Activated CD8-positive, alpha-beta memory T cell treated with anti-CD3 and anti-CD28 coated beads, Interleukin-2, amount 50 U/mL, for 48 hours (primary cell): ENCODE results near the gene MYO5B.
A peak's percentile ranks its signal among the peaks of the same experiment; 100 is the strongest.

Source experiments
- DNase-seq: peaks from one replicate; pipeline ENCODE4 v3.0.0-alpha.2; 2020

MYO5B gene

GRCh38 chr18:49874238-49874637 lies 320.7 kb downstream of the MYO5B start:
- DNase-seq: no peak

- DNase-seq: no peak
Measured at GRCh38 chr18:49869354-49869753, 325.6 kb downstream of the MYO5B start.

GRCh38 chr18:49866680-49867079 lies 328.3 kb downstream of the MYO5B start:
- DNase-seq: no peak

DNA sequence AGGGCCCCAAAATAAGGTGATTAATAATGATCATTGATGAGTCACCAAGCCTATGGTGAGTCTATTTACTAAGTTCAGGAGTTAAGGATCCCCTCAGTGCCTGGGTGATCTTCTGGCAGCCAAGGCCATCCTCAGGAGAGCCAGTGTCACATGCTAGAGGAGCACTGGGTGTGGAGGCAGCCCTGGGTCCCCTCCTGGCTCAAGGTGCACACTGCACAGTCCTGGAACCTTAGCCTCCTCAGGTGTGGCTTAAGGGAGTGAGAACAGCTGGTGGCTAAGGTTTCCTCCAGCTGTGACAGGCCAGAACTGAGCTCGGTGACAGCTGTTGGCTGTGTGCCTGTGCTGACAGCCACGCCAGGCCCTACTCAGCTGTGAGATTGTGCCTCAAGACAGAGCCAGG lies 329.5 kb downstream of the MYO5B start:
- no peak for DNase-seq

DNA sequence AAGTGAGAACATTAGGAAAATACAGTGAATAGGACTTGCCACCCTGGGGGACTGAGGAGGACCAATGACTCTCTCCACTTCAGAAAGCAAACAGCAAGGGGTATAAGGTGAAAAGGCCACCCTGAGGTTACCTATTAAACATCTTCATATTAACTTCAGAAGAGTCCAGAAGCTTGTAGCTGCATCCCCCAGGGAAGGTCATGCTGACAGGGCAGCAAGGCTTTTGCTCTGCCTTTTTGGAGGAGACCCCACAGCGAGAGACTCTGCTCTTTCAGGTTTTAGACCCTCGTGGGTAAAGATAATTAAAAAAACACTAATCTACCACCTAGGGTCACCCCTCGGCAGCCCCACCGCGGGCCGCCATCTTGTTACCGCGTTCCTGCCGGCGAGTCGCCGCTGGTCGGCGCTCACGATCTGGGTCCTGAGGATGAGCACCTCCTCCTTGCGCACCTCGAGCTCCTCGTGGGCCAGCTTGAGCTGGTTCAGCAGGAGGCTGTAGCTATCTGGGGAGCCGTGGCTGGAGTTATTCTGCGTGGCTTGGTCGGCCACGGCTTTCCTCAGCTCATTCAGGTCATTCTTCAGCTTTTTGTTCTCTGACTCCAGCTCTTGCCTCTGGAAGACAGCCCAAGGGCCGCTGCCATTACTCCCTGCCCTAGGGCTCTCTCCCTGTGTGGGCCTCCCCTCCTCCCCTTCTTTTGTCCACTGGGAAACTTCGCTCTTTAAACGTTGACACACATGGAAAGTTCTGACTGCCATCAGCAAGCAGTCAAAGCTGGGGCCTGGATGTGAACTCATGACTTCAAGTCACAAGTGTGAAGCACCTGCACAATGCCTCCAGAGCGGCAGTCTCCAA lies 331.0 kb downstream of the MYO5B start:
- no peak for DNase-seq

- DNase-seq: no peak
Measured at GRCh38 chr18:49862656-49863385, 332.1 kb downstream of the MYO5B start.

- DNase-seq: no peak
Measured at GRCh38 chr18:49861659-49862058, 333.3 kb downstream of the MYO5B start.

DNA sequence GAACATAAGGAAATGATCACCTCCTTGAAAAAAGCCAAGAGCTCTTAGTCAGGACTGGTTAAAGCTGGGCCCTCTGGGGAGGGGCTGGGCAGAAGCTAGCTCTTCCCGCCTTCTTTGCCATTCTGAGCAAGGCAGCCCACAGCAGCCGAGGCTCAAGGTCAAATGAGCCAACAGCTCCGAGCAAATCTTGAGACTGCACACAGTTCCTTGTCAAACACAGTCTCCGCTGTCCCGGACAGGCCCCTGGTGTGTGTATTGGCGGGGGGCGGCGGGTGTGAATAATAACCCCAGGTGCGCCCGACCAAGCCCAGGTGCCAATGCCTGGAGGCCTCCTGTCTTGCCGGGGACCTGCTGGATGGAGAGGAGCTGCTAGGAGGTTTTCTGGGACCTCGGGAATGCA lies 335.2 kb downstream of the MYO5B start:
- no peak for DNase-seq

- no peak for DNase-seq
Measured at GRCh38 chr18:49859021-49859359, 336.0 kb downstream of the MYO5B start.

DNA sequence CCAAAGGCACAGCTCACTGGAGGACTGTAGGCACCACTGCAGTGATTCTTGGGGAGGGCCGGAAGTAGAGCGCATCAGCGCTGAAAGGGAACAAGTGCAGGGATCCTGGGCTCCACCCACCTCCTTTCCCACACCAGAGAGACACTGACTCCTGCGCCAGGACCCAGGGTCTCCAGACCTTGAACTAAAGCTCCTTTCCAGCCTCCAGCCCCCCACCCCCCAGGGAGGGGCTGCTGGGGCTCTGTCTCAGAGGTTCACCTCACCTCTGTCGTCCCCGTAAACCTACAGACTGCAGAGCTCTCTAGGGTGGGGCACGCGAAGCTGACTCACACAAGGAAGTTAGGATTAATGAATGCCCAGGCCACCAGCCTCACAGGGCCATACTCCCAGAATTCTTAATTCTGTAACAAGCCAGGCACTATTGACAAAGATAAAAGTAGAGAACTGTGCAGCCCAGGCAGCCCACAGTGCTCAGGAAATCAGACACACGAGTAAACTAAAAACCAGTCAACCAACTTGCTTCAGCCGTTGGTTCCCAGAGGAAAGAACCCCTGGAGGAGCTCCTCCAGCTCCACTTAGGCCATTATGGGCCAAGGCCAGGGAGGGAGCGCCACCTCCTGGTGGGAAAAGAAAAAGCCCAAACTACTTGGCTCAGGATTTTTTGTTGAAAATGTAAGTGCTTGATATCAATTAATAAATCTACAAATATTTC lies 336.5 kb downstream of the MYO5B start:
- DNase-seq: peak; percentile 85

DNA sequence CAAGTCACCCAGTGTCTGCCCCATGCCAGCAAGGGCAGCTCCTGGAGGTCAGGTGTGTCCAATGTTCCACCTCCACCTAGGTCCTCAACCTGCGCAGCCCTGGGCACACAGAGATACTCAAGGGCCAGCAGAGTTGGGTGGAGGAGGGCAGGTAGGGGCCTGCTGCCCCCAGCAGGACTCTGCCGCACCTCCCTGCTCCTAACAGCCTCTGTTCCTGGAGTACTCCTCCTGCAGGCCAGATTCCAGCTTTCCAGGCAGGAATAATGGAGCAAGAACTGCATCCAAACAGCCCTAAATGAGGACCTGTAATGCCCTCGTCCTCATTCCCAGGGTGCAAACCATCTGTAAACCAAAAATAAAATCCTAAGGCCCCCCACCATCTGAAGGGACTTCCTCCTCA lies 337.2 kb downstream of the MYO5B start:
- no peak for DNase-seq

- DNase-seq: no peak
Measured at GRCh38 chr18:49856496-49856895, 338.5 kb downstream of the MYO5B start.

GRCh38 chr18:49855711-49856415 lies 339.1 kb downstream of the MYO5B start:
- DNase-seq: peak; percentile 42

GRCh38 chr18:49854681-49855080 lies 340.3 kb downstream of the MYO5B start:
- no peak for DNase-seq

GRCh38 chr18:49853436-49853835 lies 341.5 kb downstream of the MYO5B start:
- no peak for DNase-seq

DNA sequence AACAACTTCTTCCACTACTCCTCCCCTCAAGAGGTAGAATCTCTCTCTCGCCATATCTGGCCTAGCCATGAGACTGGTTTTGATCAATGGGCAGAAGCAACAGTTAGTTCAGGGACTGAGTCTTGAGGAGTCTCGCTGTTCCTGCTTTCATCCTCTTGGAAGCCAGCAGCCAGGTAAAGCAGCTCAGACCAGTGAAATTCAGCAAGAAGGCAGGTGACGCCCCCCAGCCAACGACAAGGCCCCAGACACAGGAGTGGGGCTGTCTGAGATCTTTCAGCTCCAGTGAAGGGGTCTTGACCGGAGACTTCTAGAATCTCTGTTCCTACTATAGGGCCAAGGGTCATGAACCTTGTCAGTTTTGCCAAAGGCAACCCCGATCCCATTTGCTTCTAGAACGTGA lies 341.9 kb downstream of the MYO5B start:
- no peak for DNase-seq

DNA sequence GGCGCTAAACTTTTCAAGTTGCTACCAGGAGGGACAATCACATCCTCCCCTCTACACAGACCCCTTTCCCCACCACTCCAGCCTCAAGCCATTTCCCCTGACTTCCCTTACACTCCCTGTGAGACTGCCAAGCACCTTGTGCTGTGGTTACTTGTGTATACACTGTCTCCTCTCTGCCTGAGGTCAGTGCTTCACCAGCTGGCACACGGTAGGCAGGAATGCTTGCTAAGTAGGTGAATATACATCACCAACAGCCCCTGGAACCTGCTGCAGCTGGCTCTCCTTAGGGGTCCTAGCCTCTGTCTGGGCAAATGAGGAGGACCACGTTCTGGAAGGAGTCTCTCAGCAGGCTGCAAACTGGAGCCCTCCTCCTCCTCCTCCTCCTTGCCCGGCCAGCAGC lies 343.3 kb downstream of the MYO5B start:
- no peak for DNase-seq

DNA sequence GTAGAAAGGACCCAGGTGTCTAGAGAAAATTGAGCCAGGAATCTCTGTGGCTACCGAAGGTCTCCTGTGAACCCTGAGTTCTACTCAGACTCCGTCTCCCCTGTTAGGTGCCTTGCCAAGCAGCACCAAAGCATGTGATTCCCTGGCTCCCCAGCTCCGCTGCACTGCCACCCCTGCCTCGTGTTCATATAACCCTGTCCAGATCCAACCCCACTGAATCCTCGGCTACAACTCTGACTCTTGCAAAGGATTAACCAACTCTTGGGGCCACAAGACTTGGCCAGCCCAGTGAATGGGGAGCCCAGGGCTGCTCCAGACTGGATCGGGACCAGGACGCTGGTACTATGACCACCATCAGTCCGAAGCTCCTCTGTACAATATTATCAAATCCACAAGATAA lies 344.3 kb downstream of the MYO5B start:
- no peak for DNase-seq

DNA sequence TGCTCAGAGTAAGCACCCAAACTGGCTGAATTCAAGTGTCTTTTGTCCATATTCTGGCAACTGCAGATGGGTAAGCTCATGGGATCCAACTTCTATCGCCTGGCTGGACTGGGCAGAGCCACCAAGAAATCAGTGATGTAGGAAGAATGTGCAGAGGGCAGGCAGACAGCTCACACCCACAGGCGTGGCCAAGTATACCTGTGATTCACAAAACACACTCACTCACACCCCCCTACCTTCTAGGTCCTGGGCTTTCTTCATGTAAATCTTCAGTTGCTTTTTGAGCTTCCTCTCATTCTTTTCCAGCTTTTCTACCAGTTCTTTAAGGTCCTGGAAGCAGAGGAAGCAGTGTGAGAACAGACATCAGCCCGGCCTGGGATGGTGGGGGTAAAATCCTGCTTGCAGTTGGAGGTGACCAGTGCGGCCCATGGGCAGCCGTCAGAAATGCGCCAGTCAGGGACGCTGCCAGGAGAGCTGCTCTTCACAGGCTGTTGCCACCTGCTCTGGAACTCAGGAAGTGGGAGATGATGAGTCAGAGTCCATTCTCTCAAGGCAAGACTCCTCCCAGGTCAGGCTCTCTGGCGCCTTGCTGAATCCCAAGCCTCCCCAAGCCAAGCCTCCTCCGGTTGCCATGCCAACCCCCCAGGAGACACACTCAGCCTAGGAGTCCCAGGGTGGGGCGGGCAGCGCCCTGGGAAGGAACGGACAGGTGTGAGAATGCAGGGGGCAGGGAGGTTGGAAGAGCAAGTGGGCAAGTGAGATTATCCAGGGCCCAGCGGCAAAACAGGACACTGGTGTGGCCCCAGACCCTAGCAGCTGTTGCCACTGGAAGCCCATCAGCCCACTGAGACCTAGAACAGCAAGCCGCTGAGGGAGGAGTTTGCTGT lies 345.4 kb downstream of the MYO5B start:
- no peak for DNase-seq

DNA sequence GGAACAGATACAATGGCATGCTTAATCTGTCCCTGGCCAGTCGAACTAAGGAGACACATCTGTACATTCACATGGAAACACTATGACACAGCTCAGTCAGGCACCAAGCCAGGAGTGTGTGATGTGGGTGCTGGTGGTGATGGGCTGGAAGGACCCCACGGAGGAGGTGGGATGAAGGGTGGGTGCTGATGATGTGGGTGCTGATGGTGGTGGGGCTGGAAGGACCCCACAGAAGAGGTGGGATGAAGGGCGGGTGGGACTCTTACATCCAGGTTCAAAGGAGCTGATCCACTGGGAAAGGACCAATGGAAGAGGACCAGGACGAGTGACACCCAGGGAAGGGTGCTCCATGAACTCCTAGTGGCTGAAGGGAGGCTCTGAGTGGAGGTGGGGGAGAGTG lies 346.8 kb downstream of the MYO5B start:
- no peak for DNase-seq

GRCh38 chr18:49847524-49847923 lies 347.4 kb downstream of the MYO5B start:
- DNase-seq: no peak
